Amniotic stem cell (primary cell): ENCODE measurements around the gene ASIC3.

Experiments used
- DNase-seq: peaks from one replicate; lab custom pipeline; 2025; lab: John Stamatoyannopoulos, UW

ASIC3 gene

GRCh38 chr7:151071032-151071866, 22.9 kb downstream of the ASIC3 start:
- no peak for DNase-seq

- DNase-seq: no peak
Observed at GRCh38 chr7:151073990-151074389, 25.7 kb downstream of the ASIC3 start.

- no peak for DNase-seq
Observed at GRCh38 chr7:151074817-151075661, 26.7 kb downstream of the ASIC3 start.

- no peak for DNase-seq
Observed at GRCh38 chr7:151075662-151075971, 27.3 kb downstream of the ASIC3 start.

- DNase-seq: no peak
Observed at GRCh38 chr7:151075978-151076426, 27.7 kb downstream of the ASIC3 start.

GRCh38 chr7:151076863-151077704, 28.8 kb downstream of the ASIC3 start:
- DNase-seq: no peak

GRCh38 chr7:151077705-151078232, 29.4 kb downstream of the ASIC3 start:
- no peak for DNase-seq

- DNase-seq: no peak
Observed at GRCh38 chr7:151078233-151079040, 30.1 kb downstream of the ASIC3 start.

- no peak for DNase-seq
Observed at GRCh38 chr7:151079199-151079910, 31.0 kb downstream of the ASIC3 start.

GRCh38 chr7:151080067-151080521, 31.8 kb downstream of the ASIC3 start:
- DNase-seq: no peak

GRCh38 chr7:151080522-151081169, 32.3 kb downstream of the ASIC3 start, which contains the start of gene FASTK:
TSS of gene FASTK (minus strand) at chr7:151080809. CDS start at chr7:151080766, 43 bp downstream.
- DNase-seq: peak; percentile 88

- DNase-seq: no peak
Observed at GRCh38 chr7:151081170-151082101, 33.1 kb downstream of the ASIC3 start.

GRCh38 chr7:151082141-151083070, 34.1 kb downstream of the ASIC3 start:
- DNase-seq: no peak

GRCh38 chr7:151083071-151083823, 34.9 kb downstream of the ASIC3 start, which contains the start of gene TMUB1:
TSS of gene TMUB1 (minus strand) at chr7:151083493. CDS start at chr7:151082563, 930 bp downstream.
- DNase-seq: no peak

GRCh38 chr7:151083824-151084160, 35.5 kb downstream of the ASIC3 start:
- DNase-seq: no peak

- DNase-seq: no peak
Observed at GRCh38 chr7:151085329-151085690, 37.0 kb downstream of the ASIC3 start.
